SK-N-SH (cell line): ENCODE data around the gene NR1I2. TPM values are rescaled to one million over a fixed set of nuclear protein-coding genes. Genes with fewer than 3 reads are reported as not detected.

Source experiments
- CTCF ChIA-PET: fragments of 300-600, 350-600 bp; formaldehyde crosslinking; extraction: SDS; loops from one replicate; lab custom pipeline; 2021; lab: Yijun Ruan, JAX
- POLR2A ChIA-PET: fragments of 350-600 bp; sonication (Branson Sonifier 250); formaldehyde crosslinking; extraction: SDS; loops from one replicate; lab custom pipeline; 2020; ENCODE audit warnings: antibody characterized with exemption, inconsistent platforms; lab: Yijun Ruan, JAX
- DNase-seq: peaks from one replicate; pipeline ENCODE4 v3.0.0; 2012
- H2AFZ ChIP-seq: fragments of 200-600 bp; sonication (generic); 2 replicates; pipeline ENCODE4 v1.8.1; 2016; ENCODE audit warnings: antibody characterized with exemption, mild to moderate bottlenecking, low read depth
- H3F3A ChIP-seq: fragments of 200-600 bp; sonication (generic); replicated peaks from 2 replicates; pipeline ENCODE3; 2016; ENCODE audit warnings: antibody characterized with exemption, mild to moderate bottlenecking; ENCODE audit not compliant: insufficient read depth
- H3K27ac ChIP-seq, 2 experiments: fragments of 200-500 bp in 1 of 2; fragments of 200-600 bp in 1 of 2; sonication (Bioruptor generic) in 1 of 2; sonication (generic), shearing (Covaris generic) in 1 of 2; 2 replicates each; pipeline versions ENCODE4 v1.5.1 to v1.6.1; 2014 to 2016; ENCODE audit warnings: low read depth in 2 of 2, inconsistent platforms in 1 of 2, low read length in 1 of 2, mild to moderate bottlenecking in 1 of 2, mixed read lengths in 1 of 2
- H3K27me3 ChIP-seq: fragments of 200-600 bp; sonication (generic), shearing (Covaris generic); 2 replicates; pipeline ENCODE4 v1.6.1; 2016; ENCODE audit warnings: mixed run types; ENCODE audit not compliant: insufficient read depth
- H3K36me3 ChIP-seq, 2 experiments: fragments of 200-500 bp in 1 of 2; fragments of 200-600 bp in 1 of 2; sonication (Bioruptor generic) in 1 of 2; sonication (generic) in 1 of 2; replicated peaks in 1 of 2; 2 replicates each; pipeline versions ENCODE3 to v1.5.1; 2014 to 2016; ENCODE audit warnings: low read length in 1 of 2, mild to moderate bottlenecking in 1 of 2; ENCODE audit not compliant: insufficient read depth in 2 of 2, control insufficient read depth in 1 of 2
- H3K4me1 ChIP-seq, 2 experiments: fragments of 200-500 bp in 1 of 2; fragments of 200-600 bp in 1 of 2; sonication (Bioruptor generic) in 1 of 2; sonication (generic), shearing (Covaris generic) in 1 of 2; 2 replicates each; pipeline versions ENCODE4 v1.5.1 to v1.6.1; 2014 to 2016; ENCODE audit warnings: low read depth in 1 of 2, low read length in 1 of 2, mixed run types in 1 of 2; ENCODE audit not compliant: insufficient read depth in 2 of 2, control insufficient read depth in 1 of 2
- H3K4me2 ChIP-seq: fragments of 200-600 bp; sonication (generic), shearing (Covaris generic); 2 replicates; pipeline ENCODE4 v1.6.1; 2017; ENCODE audit warnings: mixed run types
- H3K4me3 ChIP-seq, 2 experiments: fragments of 200-500 bp in 1 of 2; fragments of 200-600 bp in 1 of 2; sonication (Bioruptor generic) in 1 of 2; sonication (generic), shearing (Covaris generic) in 1 of 2; 2 replicates each; pipeline versions ENCODE4 v1.5.1 to v1.8.1; 2014 to 2016; ENCODE audit warnings: low read depth in 2 of 2, inconsistent platforms in 1 of 2, low read length in 1 of 2, mild to moderate bottlenecking in 1 of 2, mixed read lengths in 1 of 2, moderate library complexity in 1 of 2
- H3K79me2 ChIP-seq: fragments of 200-600 bp; sonication (generic); 2 replicates; pipeline ENCODE4 v1.8.1; 2017; ENCODE audit warnings: mild to moderate bottlenecking; ENCODE audit not compliant: insufficient read depth
- H3K9ac ChIP-seq: fragments of 200-600 bp; sonication (generic); 2 replicates; pipeline ENCODE4 v1.6.1; 2017; ENCODE audit warnings: mixed run types
- H3K9me2 ChIP-seq: fragments of 200-600 bp; sonication (generic); 2 replicates; pipeline ENCODE4 v1.6.1; 2017; ENCODE audit warnings: mixed run types
- H3K9me3 ChIP-seq: fragments of 200-600 bp; sonication (generic); 2 replicates; pipeline ENCODE4 v1.6.1; 2017; ENCODE audit warnings: mixed run types, mild to moderate bottlenecking, moderate library complexity
- H4K20me1 ChIP-seq: fragments of 200-600 bp; sonication (generic); 2 replicates; pipeline ENCODE4 v1.6.1; 2017; ENCODE audit warnings: mild to moderate bottlenecking, mixed run types; ENCODE audit not compliant: insufficient read depth
- CHD2 ChIP-seq: fragments of 150-350 bp; IDR thresholded peaks from 2 replicates; pipeline ENCODE4 v1.6.1; 2018; ENCODE audit warnings: low read length; ENCODE audit not compliant: partially characterized antibody
- CTCF ChIP-seq: fragments of 200-600 bp; sonication (generic); IDR thresholded peaks from 2 replicates; pipeline ENCODE4 v1.6.1; 2017; ENCODE audit warnings: antibody characterized with exemption, mild to moderate bottlenecking, moderate library complexity
- EP300 ChIP-seq, 2 experiments: IDR thresholded peaks; 2 replicates each; pipeline versions ENCODE4 v1.4.0 to v1.6.1; 2012; ENCODE audit warnings: borderline replicate concordance in 1 of 2, low read depth in 1 of 2, low read length in 1 of 2
- FOSL2 ChIP-seq: IDR thresholded peaks from 2 replicates; pipeline ENCODE4 v1.4.0; 2012; ENCODE audit warnings: low read depth, mild to moderate bottlenecking, moderate library complexity, borderline replicate concordance
- FOXM1 ChIP-seq: IDR thresholded peaks from 2 replicates; pipeline ENCODE4 v1.4.0; 2012; ENCODE audit warnings: low read depth, mild to moderate bottlenecking
- IRF3 ChIP-seq: fragments of 150-350 bp; IDR thresholded peaks from 2 replicates; pipeline ENCODE4 v1.6.1; 2016; ENCODE audit warnings: mild to moderate bottlenecking, low read depth, low read length
- JUND ChIP-seq: IDR thresholded peaks from 2 replicates; pipeline ENCODE4 v1.4.0; 2012
- MAX ChIP-seq: IDR thresholded peaks from 2 replicates; pipeline ENCODE4 v1.4.0; 2012; ENCODE audit warnings: low read depth
- MEF2A ChIP-seq: IDR thresholded peaks from 2 replicates; pipeline ENCODE4 v1.4.0; 2012; ENCODE audit warnings: low read depth, borderline replicate concordance
- MXI1 ChIP-seq: IDR thresholded peaks from 2 replicates; pipeline ENCODE4 v1.6.1; 2012; ENCODE audit warnings: mild to moderate bottlenecking, low read depth, low read length, improper control_type of control experiment
- NRF1 ChIP-seq: IDR thresholded peaks from 2 replicates; pipeline ENCODE4 v1.6.1; 2012; ENCODE audit warnings: low read depth, mild to moderate bottlenecking, low read length
- PBX3 ChIP-seq: IDR thresholded peaks from 2 replicates; pipeline ENCODE4; 2012
- POLR2AphosphoS5 ChIP-seq: IDR thresholded peaks from 2 replicates; pipeline ENCODE4 v1.6.1; 2012; ENCODE audit warnings: low read depth, low read length
- RAD21 ChIP-seq: IDR thresholded peaks from 2 replicates; pipeline ENCODE4 v1.6.1; 2012; ENCODE audit warnings: mild to moderate bottlenecking, low read length
- RCOR1 ChIP-seq: fragments of 150-350 bp; IDR thresholded peaks from 2 replicates; pipeline ENCODE4 v1.6.1; 2017; ENCODE audit warnings: antibody characterized with exemption, low read length
- REST ChIP-seq: IDR thresholded peaks from 2 replicates; pipeline ENCODE4 v1.6.1; 2012; ENCODE audit warnings: mild to moderate bottlenecking, low read depth, low read length, moderate library complexity
- RFX5 ChIP-seq: IDR thresholded peaks from 2 replicates; pipeline ENCODE4 v1.6.1; 2012; ENCODE audit warnings: mild to moderate bottlenecking, improper control_type of control experiment, low read length
- TEAD4 ChIP-seq: IDR thresholded peaks from 2 replicates; pipeline ENCODE4 v1.4.0; 2012; ENCODE audit warnings: mild to moderate bottlenecking, borderline replicate concordance; ENCODE audit not compliant: insufficient read depth
- YY1 ChIP-seq: IDR thresholded peaks from 2 replicates; pipeline ENCODE4 v1.4.0; 2012; ENCODE audit warnings: low read depth, mild to moderate bottlenecking
- WGBS: methylation state at CpG from one replicate; pipeline ENCODE4 v1.1.6; 2017; ENCODE audit warnings: low lambda C conversion rate; 5-methylcytosine and 5-hydroxymethylcytosine counted together
- polyA plus RNA-seq, 3 experiments: library from polyadenylated mRNA; depleted of rRNA; stranded (reverse); fragments of >200 nt; gene quantifications; 2 replicates each; pipeline ENCODE4 v1.2.3, GENCODE V29; 2012

Gene NR1I2
- polyA plus RNA-seq, 1 of the 3 experiments (the other 2 are of a cell fraction) = 0.03 TPM

GRCh38 chr3:119794401-119794800 is 12.5 kb downstream of the NR1I2 start:
- ChIA-PET CTCF (no interaction called here), POLR2A (no interaction called here)
- TF ChIP-seq RAD21 (no peak), POLR2AphosphoS5 (no peak), JUND (no peak), MXI1 (no peak), IRF3 (no peak), RCOR1 (no peak), NRF1 (no peak), FOXM1 (no peak), EP300 (IDR thresholded peaks at IDR 0.05; ENCODE audit: borderline replicate concordance in 1 of 2, low read depth in 1 of 2, low read length in 1 of 2) (no peak), REST (no peak), MEF2A (no peak), TEAD4 (no peak), FOSL2 (no peak), YY1 (no peak), CHD2 (no peak), RFX5 (no peak), PBX3 (no peak), MAX (no peak), CTCF (no peak)
- WGBS = 81% methylated on average over 2 of the region's 2 CpGs
- Histone ChIP-seq H4K20me1 (no peaks in the 10 kb centered on the region), H3K4me1 (no peaks in the 10 kb centered on the region), H3K9me3 (no peaks in the 10 kb centered on the region), H3K4me3 (no peak overlapping the region), H3K27me3 (no peaks in the 10 kb centered on the region; the same call in 1 of the 2 replicates), H3K4me2 (no peak overlapping the region), H3K79me2 (no peaks in the 10 kb centered on the region), H3K27ac (no peak overlapping the region), H3K9me2 (no peaks in the 10 kb centered on the region), H3F3A (no peaks in the 10 kb centered on the region), H2AFZ (no peak overlapping the region), H3K36me3 (no peaks in the 10 kb centered on the region), H3K9ac (no peak overlapping the region)
- DNase-seq = no peak
